Activated CD4-positive, alpha-beta T cell treated with anti-CD3 and anti-CD28 coated beads, Interleukin-2, amount 10 ng/mL, durations not matched to agents 24 days and 14 days (primary cell): ENCODE data around the gene NME2. TPM values are rescaled to one million over a fixed set of nuclear protein-coding genes. Genes with fewer than 3 reads are reported as not detected.

Experiments used
- DNase-seq: peaks from one replicate; pipeline ENCODE4 v3.0.0; 2022
- H3K27ac Mint-ChIP-seq: one replicate; pipeline ENCODE4 v1.8.0; 2022; ENCODE audit warnings: mild to moderate bottlenecking, mixed read lengths
- H3K27me3 Mint-ChIP-seq: one replicate; pipeline ENCODE4 v1.8.0; 2022; ENCODE audit warnings: mixed read lengths
- H3K36me3 Mint-ChIP-seq: one replicate; pipeline ENCODE4 v1.8.0; 2022; ENCODE audit warnings: low read depth, mild to moderate bottlenecking, mixed read lengths
- H3K4me1 Mint-ChIP-seq: one replicate; pipeline ENCODE4 v1.8.0; 2021; ENCODE audit warnings: mixed read lengths
- H3K4me3 Mint-ChIP-seq: one replicate; pipeline ENCODE4 v1.8.0; 2022; ENCODE audit warnings: mild to moderate bottlenecking, moderate library complexity, mixed read lengths
- H3K9me3 Mint-ChIP-seq: one replicate; pipeline ENCODE4 v1.8.0; 2021; ENCODE audit warnings: mixed read lengths
- intact Hi-C: fragments of 100-400 bp; cut with micrococcal nuclease; formaldehyde crosslinking; loops from one replicate; pipeline ENCODE4 v1.15.1; 2023
- total RNA-seq: library from RNA; stranded (reverse); gene quantifications from 2 replicates; pipeline ENCODE4 v1.2.3, GENCODE V29; 2022

NME2 gene
- total RNA-seq, 1 donor from 2014 or later, result 752 TPM

DNA sequence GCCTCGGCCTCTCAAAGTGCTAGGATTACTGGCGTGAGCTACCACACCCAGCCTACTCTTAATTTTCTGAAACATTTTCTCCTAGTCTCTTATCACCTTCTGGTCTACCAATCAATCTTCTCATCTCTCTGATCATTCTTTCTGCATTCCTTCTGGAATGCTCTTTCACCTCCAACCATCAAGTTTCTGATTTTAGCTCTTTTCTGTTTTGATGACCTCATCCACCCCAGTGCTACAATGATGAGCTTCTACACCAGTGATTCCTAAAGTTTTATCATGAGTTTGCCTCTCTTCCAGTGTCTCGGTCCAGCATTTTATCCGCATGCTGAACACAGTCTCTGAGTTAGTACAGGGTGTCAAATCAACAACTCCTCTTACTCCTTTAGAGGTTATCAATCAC is 31.5 kb downstream of the NME2 start:
- H3K27ac Mint-ChIP-seq, result no peak overlapping the region
- intact Hi-C loops, result no loop called here
- no peaks in the 10 kb centered on the region for H3K27me3 Mint-ChIP-seq
- H3K4me1 Mint-ChIP-seq, result no peaks in the 10 kb centered on the region
- no peaks in the 10 kb centered on the region for H3K9me3 Mint-ChIP-seq
- DNase-seq, result no peak
- H3K36me3 Mint-ChIP-seq, result peaks cover 42% of the 10 kb centered on the region
- H3K4me3 Mint-ChIP-seq, result no peak overlapping the region

- Mint-ChIP-seq H3K4me3 (no peak overlapping the region), H3K27me3 (no peaks in the 10 kb centered on the region), H3K4me1 (no peaks in the 10 kb centered on the region), H3K27ac (no peak overlapping the region), H3K36me3 (peaks cover 39% of the 10 kb centered on the region), H3K9me3 (no peaks in the 10 kb centered on the region)
- DNase-seq, result peak; percentile 70
- intact Hi-C loops, result no loop called here
Observed at GRCh38 chr17:51200295-51200694, 34.1 kb downstream of the NME2 start.

DNA sequence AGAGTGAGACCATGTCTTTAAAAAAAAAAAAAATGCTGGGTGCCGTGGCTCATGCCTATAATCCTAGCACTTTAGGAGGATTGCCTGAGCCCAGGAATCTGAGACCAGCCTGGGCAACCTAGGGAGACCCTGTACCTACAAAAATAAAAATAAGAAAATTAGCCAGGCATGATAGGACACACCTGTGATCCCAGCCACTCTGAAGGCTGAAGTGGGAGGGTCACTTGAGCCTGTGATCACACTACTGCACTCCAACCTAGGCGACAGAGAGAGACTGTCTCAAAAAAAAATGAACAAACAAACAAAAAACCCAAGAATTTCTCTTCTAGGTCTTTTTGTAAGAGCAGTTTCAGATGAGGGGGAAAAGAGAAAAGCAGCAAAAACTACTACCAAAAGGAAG is 34.6 kb downstream of the NME2 start:
- Mint-ChIP-seq H3K27me3 (no peaks in the 10 kb centered on the region), H3K27ac (no peak overlapping the region), H3K9me3 (no peaks in the 10 kb centered on the region), H3K4me1 (no peaks in the 10 kb centered on the region), H3K4me3 (no peak overlapping the region), H3K36me3 (peaks cover 39% of the 10 kb centered on the region)
- DNase-seq, result no peak
- intact Hi-C loops, result no loop called here

DNA sequence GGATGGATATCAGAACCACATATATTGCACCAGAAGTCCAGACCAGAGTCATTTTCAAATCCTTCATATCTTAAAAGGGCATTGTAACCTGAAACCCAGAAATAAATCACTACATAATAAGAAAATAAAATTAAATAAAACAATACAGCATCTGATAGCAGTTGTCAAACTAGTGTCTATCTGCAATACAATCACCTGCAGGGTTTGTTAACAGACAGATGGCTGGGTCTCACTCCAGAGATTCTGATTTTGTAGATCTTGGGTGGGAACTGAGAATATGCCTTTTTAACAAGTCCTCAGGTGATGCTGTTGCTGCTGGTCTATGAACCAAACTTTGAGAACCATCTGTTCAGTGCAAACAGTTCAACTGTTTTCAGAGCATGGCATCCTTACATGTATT is 37.6 kb downstream of the NME2 start:
- Mint-ChIP-seq H3K4me3 (no peak overlapping the region), H3K4me1 (no peaks in the 10 kb centered on the region), H3K36me3 (peaks cover 39% of the 10 kb centered on the region), H3K9me3 (no peaks in the 10 kb centered on the region), H3K27ac (no peak overlapping the region), H3K27me3 (no peaks in the 10 kb centered on the region)
- intact Hi-C loops, result no loop called here
- no peak for DNase-seq

DNA sequence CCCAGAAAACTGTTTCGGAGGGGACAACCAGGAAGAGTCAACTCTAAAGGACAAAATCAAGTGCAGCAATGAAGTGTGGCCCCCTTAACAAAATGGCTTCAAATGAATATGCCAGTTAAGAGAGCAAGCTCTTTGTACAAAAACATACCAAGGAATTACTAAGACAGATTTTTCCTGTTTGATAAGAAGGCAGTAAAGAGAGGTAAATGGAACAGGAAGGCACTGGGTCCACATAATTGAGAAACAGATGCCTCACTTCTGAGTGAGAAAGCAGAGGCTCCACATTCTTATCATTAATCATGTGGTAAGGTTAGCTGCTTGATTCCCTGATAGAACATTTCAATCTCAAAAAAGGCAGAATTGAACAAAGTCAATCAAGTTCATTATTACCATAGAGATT is 48.7 kb downstream of the NME2 start:
- Mint-ChIP-seq H3K4me3 (no peak overlapping the region), H3K27ac (no peak overlapping the region), H3K4me1 (no peaks in the 10 kb centered on the region), H3K9me3 (no peaks in the 10 kb centered on the region), H3K36me3 (peaks cover 36% of the 10 kb centered on the region), H3K27me3 (no peaks in the 10 kb centered on the region)
- no peak for DNase-seq
- intact Hi-C loops, result no loop called here

DNA sequence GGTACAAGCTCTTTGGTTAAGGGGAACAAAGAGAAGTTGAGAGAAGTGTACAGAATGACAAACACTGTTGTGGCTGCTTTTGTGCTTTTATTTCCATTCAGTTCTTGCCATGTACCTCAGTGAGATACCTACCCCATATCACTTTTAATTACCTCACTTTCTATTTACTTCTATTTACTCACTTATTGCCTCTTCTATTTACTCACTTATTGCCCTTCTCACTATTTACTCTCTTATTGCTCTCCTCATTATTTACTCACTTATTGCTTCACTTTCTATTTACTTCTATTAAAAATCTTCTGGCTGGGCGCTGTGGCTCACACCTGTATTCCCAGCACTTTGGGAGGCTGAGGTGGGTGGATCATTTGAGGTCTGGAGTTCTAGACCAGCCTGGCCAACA is 51.7 kb downstream of the NME2 start:
- Mint-ChIP-seq H3K27ac (no peak overlapping the region), H3K4me3 (no peak overlapping the region), H3K36me3 (peaks cover 46% of the 10 kb centered on the region), H3K9me3 (no peaks in the 10 kb centered on the region), H3K4me1 (no peaks in the 10 kb centered on the region), H3K27me3 (no peaks in the 10 kb centered on the region)
- intact Hi-C loops, result no loop called here
- no peak for DNase-seq

DNA sequence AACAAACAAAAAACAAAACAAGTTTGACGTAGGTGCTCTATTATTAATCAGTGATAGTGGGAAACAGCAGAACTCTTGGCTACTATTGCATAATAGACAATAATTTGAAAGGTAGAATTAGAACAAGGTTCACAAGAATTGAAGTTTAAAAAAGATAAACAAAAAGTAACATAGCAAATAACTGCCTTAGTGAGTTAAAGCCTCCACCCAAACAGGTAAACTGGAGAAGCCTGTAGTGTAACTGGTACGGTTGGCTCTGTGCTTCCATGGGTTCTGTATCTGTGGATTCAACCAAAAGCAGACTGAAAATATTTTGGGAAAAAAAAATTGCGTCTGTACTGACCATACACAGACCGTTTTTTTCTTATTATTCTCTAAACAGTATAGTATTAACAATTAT is 55.1 kb downstream of the NME2 start:
- H3K4me1 Mint-ChIP-seq, result peaks cover 14% of the 10 kb centered on the region
- peaks cover 50% of the 10 kb centered on the region for H3K36me3 Mint-ChIP-seq
- H3K27me3 Mint-ChIP-seq, result no peaks in the 10 kb centered on the region
- no peak overlapping the region for H3K27ac Mint-ChIP-seq
- intact Hi-C loops, result no loop called here
- no peaks in the 10 kb centered on the region for H3K9me3 Mint-ChIP-seq
- H3K4me3 Mint-ChIP-seq, result no peak overlapping the region
- DNase-seq, result no peak

Other genes with a start within 250 kb of the NME2 start
- 47.5 and 47.7 TPM in 2 replicates for gene SPAG9, start 45.5 kb upstream of the NME2 start, total RNA-seq
- 447 and 455 TPM in 2 replicates for gene NME1, start 12.9 kb upstream of the NME2 start, total RNA-seq
- gene MBTD1, start 93.6 kb downstream of the NME2 start, total RNA-seq, result 11.5 and 13.1 TPM in 2 replicates
- 79.9 and 84.5 TPM in 2 replicates for gene UTP18, start 94.1 kb downstream of the NME2 start, total RNA-seq